GM19193 (cell line): ENCODE results near the gene APOL4.

Source experiments
- POLR2A ChIP-seq: IDR thresholded peaks from 4 replicates; pipeline ENCODE4 v1.6.1; 2011; ENCODE audit not compliant: insufficient read depth, insufficient read length; ENCODE audit errors: extremely low read depth

The APOL4 gene

GRCh38 chr22:36213586-36213985 lies 12.0 kb upstream of the APOL4 start:
- no peak for TF ChIP-seq POLR2A

- TF ChIP-seq POLR2A, result no peak
These were observed 11.3 kb upstream of the APOL4 start for GRCh38 chr22:36212901-36213300.

- no peak for TF ChIP-seq POLR2A
These were observed 9.7 kb upstream of the APOL4 start for GRCh38 chr22:36211237-36211861.

- no peak for TF ChIP-seq POLR2A
These were observed 8.6 kb upstream of the APOL4 start for GRCh38 chr22:36210224-36210623.

GRCh38 chr22:36208914-36209313 lies 7.3 kb upstream of the APOL4 start:
- TF ChIP-seq POLR2A, result no peak

DNA sequence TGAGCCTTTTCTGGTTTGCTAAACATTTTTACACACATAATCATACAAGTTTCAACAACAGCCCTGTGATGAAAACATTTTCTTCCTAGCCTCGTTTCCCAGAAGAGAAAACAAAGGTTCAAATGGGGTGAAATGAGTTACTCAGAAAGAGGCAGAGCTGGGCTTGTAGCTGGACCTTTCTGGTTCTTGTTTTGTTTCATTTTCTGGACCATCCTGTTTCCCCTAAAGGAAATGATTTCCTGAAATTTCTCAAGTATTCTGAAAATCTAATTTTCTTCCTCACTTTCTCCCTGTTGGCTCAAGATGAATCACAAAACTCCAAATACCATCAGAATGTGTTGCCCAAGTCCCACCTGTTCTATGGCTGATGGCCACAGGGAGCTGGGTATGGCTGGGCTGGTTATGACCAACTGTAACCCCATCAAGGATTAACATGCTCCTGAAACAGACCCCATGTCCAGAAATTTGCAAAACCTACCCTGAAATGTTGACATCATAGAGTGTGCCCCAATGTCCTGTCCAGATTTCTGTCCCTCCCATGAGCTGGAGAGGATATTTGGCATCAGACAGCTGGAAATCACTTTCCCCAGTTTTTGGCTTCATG lies 6.7 kb upstream of the APOL4 start:
- TF ChIP-seq POLR2A, result no peak

DNA sequence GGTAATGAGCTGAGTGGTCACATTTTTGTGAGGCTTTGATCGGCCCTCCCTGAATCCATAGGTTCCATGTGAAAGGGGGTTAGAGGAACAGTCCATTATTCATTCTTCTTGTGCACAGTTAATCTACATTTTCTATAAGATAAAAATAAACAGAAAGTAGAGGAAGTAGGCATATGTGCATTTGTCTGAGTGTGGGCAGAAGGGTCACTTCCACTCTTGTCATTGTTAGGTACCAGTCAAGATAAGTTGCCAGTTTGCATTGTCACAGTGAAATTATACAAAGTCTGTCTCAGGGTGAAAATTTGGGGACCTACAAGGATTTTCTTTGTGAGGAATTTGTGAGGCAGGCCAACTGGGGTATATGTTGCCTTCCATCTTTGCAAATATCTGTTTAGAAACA lies 4.6 kb upstream of the APOL4 start:
- TF ChIP-seq POLR2A, result no peak

- TF ChIP-seq POLR2A, result no peak
These were observed 3.0 kb upstream of the APOL4 start for GRCh38 chr22:36204632-36205015.

DNA sequence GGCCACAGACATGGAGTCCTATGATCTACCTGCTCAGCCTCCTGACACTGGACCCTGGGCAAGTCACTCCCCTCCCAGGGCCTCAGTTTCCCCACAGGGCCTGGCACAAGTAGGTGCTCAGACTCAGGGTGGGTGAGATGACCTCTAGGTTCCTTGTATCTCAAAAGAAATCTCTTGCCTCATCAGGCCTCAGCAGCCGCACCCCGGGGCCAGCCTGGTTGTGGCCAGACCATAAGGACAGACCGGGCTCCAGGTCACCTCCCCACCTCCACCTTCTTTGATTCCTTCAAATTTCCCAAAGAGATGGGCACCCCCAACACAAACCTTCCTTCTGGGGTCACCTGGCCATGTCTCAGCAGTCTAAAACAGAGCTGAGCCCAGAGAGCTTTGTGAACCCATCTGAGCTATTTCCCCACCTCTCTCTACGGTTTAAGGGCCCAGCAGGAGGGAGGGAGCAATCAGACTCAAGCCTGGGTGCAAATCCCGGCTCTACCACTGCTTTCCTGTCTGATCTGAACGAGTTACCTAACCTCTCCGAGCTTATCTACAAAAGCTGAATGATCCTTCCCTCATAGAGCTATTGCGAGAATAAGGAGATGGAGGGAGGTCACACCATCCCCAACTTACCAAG lies 2.5 kb upstream of the APOL4 start:
- no peak for TF ChIP-seq POLR2A

DNA sequence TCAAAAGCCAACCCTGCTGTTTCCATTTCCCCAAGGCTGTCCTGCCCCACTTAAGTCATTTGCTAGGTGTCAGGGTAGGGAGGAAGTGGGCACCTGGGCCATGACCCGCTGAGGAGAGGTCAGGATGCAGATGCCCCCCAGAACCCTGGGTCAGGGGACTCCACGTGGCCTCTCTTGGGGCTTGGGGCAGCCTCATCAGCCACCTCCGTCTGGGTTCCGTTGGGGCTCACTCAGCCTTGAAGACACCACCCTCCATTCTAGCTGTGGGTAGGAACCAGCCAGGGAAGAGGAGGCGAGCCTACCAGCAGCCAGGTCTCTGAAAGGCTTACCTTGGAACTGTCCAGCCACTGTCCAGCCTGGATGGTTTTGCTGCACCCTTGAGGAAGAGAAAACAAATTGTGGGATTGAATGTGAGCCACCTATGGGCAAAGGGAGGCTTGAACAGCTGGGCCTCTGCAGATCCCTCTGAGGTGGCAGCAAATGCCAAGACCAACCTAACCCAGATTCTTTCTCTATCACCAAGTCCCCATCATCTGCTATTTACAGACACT lies 2.5 kb downstream of the APOL4 start:
- no peak for TF ChIP-seq POLR2A

GRCh38 chr22:36198536-36198935 lies 3.1 kb downstream of the APOL4 start:
- no peak for TF ChIP-seq POLR2A

GRCh38 chr22:36197514-36198146 lies 4.0 kb downstream of the APOL4 start:
- TF ChIP-seq POLR2A, result no peak

DNA sequence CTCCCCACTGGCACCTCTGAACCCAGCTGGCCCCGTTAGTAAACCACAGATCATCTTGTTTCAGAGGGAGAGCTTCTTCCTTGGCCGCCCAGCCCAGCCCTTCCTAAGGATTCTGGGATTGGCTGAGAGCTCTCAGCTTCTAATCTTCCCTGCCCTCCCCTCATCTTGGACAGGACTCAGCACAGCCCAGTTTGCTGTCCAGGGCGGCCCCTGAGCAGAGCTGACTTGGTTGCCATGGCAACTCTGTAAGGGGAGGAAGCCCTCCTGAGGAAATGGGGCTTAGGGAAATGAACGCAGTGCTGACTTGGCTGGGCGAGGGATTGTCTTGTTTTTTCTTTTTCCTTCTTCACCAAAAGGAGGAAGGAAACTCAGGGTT lies 4.6 kb downstream of the APOL4 start:
- no peak for TF ChIP-seq POLR2A

DNA sequence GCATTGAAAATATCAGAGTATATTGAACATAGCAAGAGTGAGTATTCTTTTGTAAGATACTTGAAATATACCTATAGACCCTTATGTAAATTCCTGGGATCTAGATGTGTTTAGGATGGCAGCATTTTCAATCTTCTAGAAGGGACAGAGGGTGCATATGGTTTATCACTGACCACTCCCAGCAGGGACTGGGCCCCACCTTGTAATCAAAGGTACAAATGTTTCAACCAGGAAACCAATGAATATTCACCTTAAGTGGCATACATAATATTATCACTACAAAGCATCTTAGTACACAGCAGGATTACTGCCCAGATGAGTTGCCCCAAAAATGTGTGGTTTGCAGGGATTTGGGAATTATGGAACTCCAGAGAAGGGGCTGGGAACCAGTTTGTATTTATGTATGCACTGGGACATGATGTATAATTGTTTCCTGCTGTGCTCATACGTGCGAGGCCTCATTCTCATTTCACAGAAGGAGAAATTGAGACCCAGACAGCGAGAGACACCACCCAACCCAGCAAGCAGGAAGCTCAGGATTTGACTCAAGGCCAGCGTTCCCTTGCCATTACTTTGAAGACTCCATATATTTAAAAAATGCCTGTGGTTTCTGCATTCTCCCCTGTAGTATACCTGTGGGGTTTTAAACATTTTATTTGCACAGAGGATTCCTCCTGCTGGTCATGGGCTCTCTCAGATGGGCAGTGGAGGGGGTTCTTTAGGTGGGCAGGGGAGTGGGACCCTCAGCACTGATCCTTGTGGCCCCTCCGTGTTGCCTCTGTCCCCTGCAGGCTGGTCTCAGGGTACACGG lies 5.2 kb downstream of the APOL4 start:
- TF ChIP-seq POLR2A, result no peak

- TF ChIP-seq POLR2A, result no peak
These were observed 6.6 kb downstream of the APOL4 start for GRCh38 chr22:36194971-36195370.
